Cardiac muscle cell (in vitro differentiated cells and primary cell): ENCODE results near the gene CRIP2. TPM values are rescaled to one million over a fixed set of nuclear protein-coding genes. Genes with fewer than 3 reads are reported as not detected.

Experiments
- DNase-seq, 2 donors: peaks; one replicate each; pipeline versions ENCODE4 v3.0.0 to v3.0.0-alpha.2; 2010 to 2017; ENCODE audit warnings: low read depth in 1 of 2, low spot score in 1 of 2
- H3K27ac ChIP-seq: fragments of 200-600 bp; sonication (generic); 2 replicates; pipeline ENCODE4 v1.5.1; 2016
- H3K27me3 ChIP-seq: fragments of 200-600 bp; sonication (generic); 2 replicates; pipeline ENCODE4 v1.6.0; 2016; ENCODE audit warnings: control low read depth
- H3K36me3 ChIP-seq: fragments of 200-600 bp; sonication (generic); 2 replicates; pipeline ENCODE4 v1.5.1; 2016; ENCODE audit warnings: control low read depth
- H3K4me1 ChIP-seq: fragments of 200-600 bp; sonication (generic); 2 replicates; pipeline ENCODE4 v1.8.1; 2017; ENCODE audit warnings: low read depth, mild to moderate bottlenecking, mixed run types
- H3K4me3 ChIP-seq: fragments of 200-600 bp; sonication (generic); 2 replicates; pipeline ENCODE4 v1.5.1; 2016; ENCODE audit warnings: mild to moderate bottlenecking
- H3K9me3 ChIP-seq: fragments of 200-600 bp; sonication (generic); 2 replicates; pipeline ENCODE4 v1.5.1; 2017; ENCODE audit warnings: low read depth, mild to moderate bottlenecking, control low read depth
- CTCF ChIP-seq: IDR thresholded peaks from 2 replicates; pipeline ENCODE4 v1.5.1; 2012; ENCODE audit warnings: low read depth, mild to moderate bottlenecking, low read length
- polyA plus RNA-seq: library from polyadenylated mRNA; unstranded; fragments of >200 nt; fragmentation: Nextera tagmentation; extraction: Ambion mirVana; gene quantifications from 2 replicates; pipeline ENCODE4 v1.2.1, GENCODE V29; 2016
- total RNA-seq: library from RNA; depleted of rRNA; stranded (reverse); fragments of >200 nt; gene quantifications from 2 replicates; pipeline ENCODE4 v1.2.3, GENCODE V29; 2016

CRIP2 gene
- total and polyA plus RNA-seq, 2 experiments from 2014 or later = 804 to 1,845 TPM

- no peak for DNase-seq
- no peaks in the 10 kb centered on the region for H3K9me3 ChIP-seq
- H3K4me1 ChIP-seq = peaks cover 22% of the 10 kb centered on the region
- no peaks in the 10 kb centered on the region for H3K27me3 ChIP-seq
- no peak overlapping the region for H3K4me3 ChIP-seq
- TF ChIP-seq CTCF = no peak
- peaks cover 3% of the 10 kb centered on the region for H3K36me3 ChIP-seq
- H3K27ac ChIP-seq = peak overlapping the region; percentile 53
Observed at GRCh38 chr14:105449276-105450122, 25.1 kb upstream of the CRIP2 start.

GRCh38 chr14:105450123-105450505 is 24.5 kb upstream of the CRIP2 start:
- DNase-seq = no peak
- peaks cover 6% of the 10 kb centered on the region for H3K36me3 ChIP-seq
- TF ChIP-seq CTCF = no peak

GRCh38 chr14:105450864-105451720 is 23.5 kb upstream of the CRIP2 start:
- Histone ChIP-seq H3K36me3 (peaks cover 11% of the 10 kb centered on the region), H3K4me3 (no peak overlapping the region), H3K27me3 (no peaks in the 10 kb centered on the region), H3K4me1 (peaks cover 22% of the 10 kb centered on the region), H3K27ac (peak overlapping the region; percentile 69), H3K9me3 (no peaks in the 10 kb centered on the region)
- no peak for DNase-seq
- no peak for TF ChIP-seq CTCF

More at GRCh38 chr14:105450123-105450505, 24.5 kb upstream of the CRIP2 start:
- H3K27ac ChIP-seq = no peak overlapping the region
- no peak overlapping the region for H3K4me3 ChIP-seq
- no peaks in the 10 kb centered on the region for H3K9me3 ChIP-seq
- peaks cover 22% of the 10 kb centered on the region for H3K4me1 ChIP-seq
- H3K27me3 ChIP-seq = no peaks in the 10 kb centered on the region

- no peaks in the 10 kb centered on the region for H3K9me3 ChIP-seq
- no peak for TF ChIP-seq CTCF
- H3K27ac ChIP-seq = peak overlapping the region; percentile 49
- no peaks in the 10 kb centered on the region for H3K27me3 ChIP-seq
- no peak overlapping the region for H3K4me3 ChIP-seq
- H3K4me1 ChIP-seq = peaks cover 6% of the 10 kb centered on the region
- H3K36me3 ChIP-seq = peaks cover 13% of the 10 kb centered on the region
- no peak for DNase-seq
Observed at GRCh38 chr14:105452963-105453362, 21.7 kb upstream of the CRIP2 start.

GRCh38 chr14:105453847-105454246 is 20.8 kb upstream of the CRIP2 start:
- H3K27me3 ChIP-seq = no peaks in the 10 kb centered on the region
- H3K9me3 ChIP-seq = no peaks in the 10 kb centered on the region
- no peak overlapping the region for H3K4me3 ChIP-seq
- DNase-seq = no peak
- H3K36me3 ChIP-seq = peaks cover 13% of the 10 kb centered on the region
- H3K27ac ChIP-seq = no peak overlapping the region
- H3K4me1 ChIP-seq = no peaks in the 10 kb centered on the region
- TF ChIP-seq CTCF = no peak
